ENCODE measurements around the gene ASXL1. TPM values are rescaled to one million over a fixed set of nuclear protein-coding genes. Genes with fewer than 3 reads are reported as not detected.

Gene ASXL1
- total and polyA plus RNA-seq, 9 of the 15 experiments (the other 6 are each of a cell fraction or from before 2014, with no cell fraction given) = 6.5 to 65.3 (median 32.3) TPM

DNA sequence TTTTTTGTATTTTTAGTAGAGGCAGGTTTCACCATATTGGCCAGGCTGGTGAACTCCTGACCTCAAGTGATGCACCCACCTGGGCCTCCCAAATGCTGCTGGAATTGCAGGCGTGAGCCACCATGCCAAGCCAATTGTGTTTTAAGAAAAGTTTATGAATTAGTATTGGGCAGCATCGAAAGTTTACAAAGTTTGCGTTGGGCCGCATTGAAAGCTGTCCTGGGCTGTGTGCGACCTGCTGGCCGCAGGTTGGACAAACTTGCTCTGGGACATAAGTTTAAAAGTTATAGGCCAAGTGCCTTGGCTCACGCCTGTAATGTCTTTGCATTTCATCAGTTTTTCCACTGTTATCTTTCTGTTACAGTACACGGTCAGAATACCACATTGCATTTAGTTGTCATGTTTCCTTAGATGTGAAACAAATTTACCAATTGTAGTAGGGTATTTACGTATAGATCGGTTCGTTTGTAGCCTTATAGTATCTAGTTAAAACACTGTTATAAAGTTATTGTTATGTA lies 39.5 kb downstream of the ASXL1 start (continued):
- TF ChIP-seq REST (IDR thresholded peaks at IDR 0.05; ENCODE audit: borderline replicate concordance) (no peak; the same call in 1 of the 2 replicates), REST (CRISPR knock-in tag; IDR thresholded peaks at IDR 0.05; ENCODE audit: low read depth) (no peak), ZNF785 (CRISPR knock-in tag; IDR thresholded peaks at IDR 0.05) (no peak), BHLHE40 (IDR thresholded peaks at IDR 0.05; ENCODE audit: low read length) (no peak), BRF1 (IDR thresholded peaks at IDR 0.05; ENCODE audit: borderline replicate concordance, extremely low read depth, insufficient read length) (no peak), SPI1 (IDR thresholded peaks at IDR 0.05; ENCODE audit: borderline replicate concordance, low read depth, low read length) (no peak), TBP (optimal IDR thresholded peaks at IDR 0.05; ENCODE audit: low read depth, low read length) (no peak), U2AF1 (optimal IDR thresholded peaks at IDR 0.05; ENCODE audit: low read depth, low read length) (no peak), POLR2AphosphoS2 (IDR thresholded peaks at IDR 0.05; ENCODE audit: low read length) (no peak), CGGBP1 (CRISPR knock-in tag; IDR thresholded peaks at IDR 0.05) (no peak), RBM15 (IDR thresholded peaks at IDR 0.05; ENCODE audit: insufficient read depth, low read length) (no peak), SAFB (IDR thresholded peaks at IDR 0.05; ENCODE audit: borderline replicate concordance, low read depth, low read length) (no peak)
- TF ChIP-seq, protein P1, sequence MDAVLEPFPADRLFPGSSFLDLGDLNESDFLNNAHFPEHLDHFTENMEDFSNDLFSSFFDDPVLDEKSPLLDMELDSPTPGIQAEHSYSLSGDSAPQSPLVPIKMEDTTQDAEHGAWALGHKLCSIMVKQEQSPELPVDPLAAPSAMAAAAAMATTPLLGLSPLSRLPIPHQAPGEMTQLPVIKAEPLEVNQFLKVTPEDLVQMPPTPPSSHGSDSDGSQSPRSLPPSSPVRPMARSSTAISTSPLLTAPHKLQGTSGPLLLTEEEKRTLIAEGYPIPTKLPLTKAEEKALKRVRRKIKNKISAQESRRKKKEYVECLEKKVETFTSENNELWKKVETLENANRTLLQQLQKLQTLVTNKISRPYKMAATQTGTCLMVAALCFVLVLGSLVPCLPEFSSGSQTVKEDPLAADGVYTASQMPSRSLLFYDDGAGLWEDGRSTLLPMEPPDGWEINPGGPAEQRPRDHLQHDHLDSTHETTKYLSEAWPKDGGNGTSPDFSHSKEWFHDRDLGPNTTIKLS (IDR thresholded peaks at IDR 0.05; ENCODE audit: borderline replicate concordance, low read depth) = no peak
- TF ChIP-seq, protein P2, sequence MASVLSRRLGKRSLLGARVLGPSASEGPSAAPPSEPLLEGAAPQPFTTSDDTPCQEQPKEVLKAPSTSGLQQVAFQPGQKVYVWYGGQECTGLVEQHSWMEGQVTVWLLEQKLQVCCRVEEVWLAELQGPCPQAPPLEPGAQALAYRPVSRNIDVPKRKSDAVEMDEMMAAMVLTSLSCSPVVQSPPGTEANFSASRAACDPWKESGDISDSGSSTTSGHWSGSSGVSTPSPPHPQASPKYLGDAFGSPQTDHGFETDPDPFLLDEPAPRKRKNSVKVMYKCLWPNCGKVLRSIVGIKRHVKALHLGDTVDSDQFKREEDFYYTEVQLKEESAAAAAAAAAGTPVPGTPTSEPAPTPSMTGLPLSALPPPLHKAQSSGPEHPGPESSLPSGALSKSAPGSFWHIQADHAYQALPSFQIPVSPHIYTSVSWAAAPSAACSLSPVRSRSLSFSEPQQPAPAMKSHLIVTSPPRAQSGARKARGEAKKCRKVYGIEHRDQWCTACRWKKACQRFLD (CRISPR knock-in tag; IDR thresholded peaks at IDR 0.05) = no peak
- TF ChIP-seq, protein P3, sequence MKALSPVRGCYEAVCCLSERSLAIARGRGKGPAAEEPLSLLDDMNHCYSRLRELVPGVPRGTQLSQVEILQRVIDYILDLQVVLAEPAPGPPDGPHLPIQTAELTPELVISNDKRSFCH (CRISPR knock-in tag; IDR thresholded peaks at IDR 0.05) = no peak
- TF ChIP-seq, protein P3 (tag; IDR thresholded peaks at IDR 0.05) = peak; percentile 74; the same call in 1 of the 2 replicates
